ENCODE data around the gene NPW. TPM values are rescaled to one million over a fixed set of nuclear protein-coding genes. Genes with fewer than 3 reads are reported as not detected.
A peak's percentile ranks its signal among the peaks of the same experiment; 100 is the strongest.

Gene NPW
- total and polyA plus RNA-seq, 2 of the 8 experiments (the other 6 are each of a cell fraction or from before 2014, with no cell fraction given), result 4.0 to 10.3 TPM

- no peak overlapping the region for H3K4ac ChIP-seq (replicated peaks; ENCODE audit: insufficient read length, low read depth, low read length)
- peaks cover 7 to 10% of the 10 kb centered on the region in 2 experiments for H4K20me1 ChIP-seq (replicated peaks in 1 of 2; ENCODE audit: control insufficient read depth in 1 of 2, insufficient read depth in 2 of 2, low read length in 2 of 2)
- no peaks in the 10 kb centered on the region for H3K9me3 ChIP-seq (ENCODE audit: insufficient read depth in 2 of 2, low read depth in 1 of 2, low read length in 1 of 2)
- peak overlapping the region; percentile 36 to 77 (median 51); a peak in 7 of 8 replicates for H3K4me3 ChIP-seq (ENCODE audit: extremely low read depth in 1 of 4, insufficient read depth in 2 of 4, low read depth in 3 of 4, low read length in 4 of 4)
- no CpG with 5 or more reads among the region's 25 CpGs for WGBS, 2 experiments (ENCODE audit: extremely low coverage in 1 of 2, insufficient coverage in 1 of 2, insufficient read length in 1 of 2, insufficient replicate concordance in 2 of 2, low coverage in 1 of 2, low lambda C conversion rate in 2 of 2, missing lambda C conversion rate in 1 of 2)
- H3K23me2 ChIP-seq (ENCODE audit: low read depth, low read length), result peaks cover 22% of the 10 kb centered on the region; the same call in 1 of the 2 replicates
- no peak overlapping the region for H2BK20ac ChIP-seq (ENCODE audit: low read length)
- no peak overlapping the region for H2AFZ ChIP-seq (ENCODE audit: low read length)
- H3K4me1 ChIP-seq (replicated peaks in 1 of 4; ENCODE audit: control insufficient read depth in 3 of 4, insufficient read depth in 4 of 4, low read length in 3 of 4), result peaks cover 0 to 31% (median 19%) of the 10 kb centered on the region in 4 experiments; a peak in 6 of 7 replicates
- H3K79me1 ChIP-seq (ENCODE audit: low read depth, low read length), result no peaks in the 10 kb centered on the region
- DNase-seq (ENCODE audit: low read depth in 1 of 2, low spot score in 2 of 2) (no peak), FAIRE-seq (no peak)
- H4K91ac ChIP-seq (replicated peaks; ENCODE audit: insufficient read length, low read length), result no peak overlapping the region
- no peak overlapping the region for H2BK5ac ChIP-seq (ENCODE audit: low read depth, low read length)
- 0 out of 2 replicates have a peak overlapping the region, but pooled peaks have one; percentile 37 for H4K8ac ChIP-seq (ENCODE audit: extremely low read depth, insufficient read depth, low read length)
- no peak overlapping the region for H3K27ac ChIP-seq (ENCODE audit: low read depth, low read length)
- CTCF ChIA-PET (ENCODE audit: partially characterized antibody), result interaction anchor here (1.4 to 6.8 kb wide), 3 partner anchors 8 to 100 kb away, joined by 3 to 55 read pairs (median 5); partner anchors contain the start of gene NOXO1
- H3K4me2 ChIP-seq (ENCODE audit: insufficient read depth in 1 of 2, low read depth in 2 of 2, low read length in 2 of 2), result peak overlapping the region; percentile 83 to 96; a peak in 3 of 4 replicates
- H3K36me3 ChIP-seq (ENCODE audit: control insufficient read depth in 2 of 4, insufficient read depth in 4 of 4, low read length in 3 of 4), result peaks cover 2 to 5% (median 3%) of the 10 kb centered on the region in 4 experiments; a peak in 3 of 8 replicates
- no peak overlapping the region for H2BK120ac ChIP-seq (replicated peaks; ENCODE audit: low read depth, low read length)
- TF ChIP-seq MAFK (IDR thresholded peaks at IDR 0.05; ENCODE audit: low read depth, low read length), result no peak
- no peak for TF ChIP-seq CREB1 (IDR thresholded peaks at IDR 0.05)
- TF ChIP-seq E2F6 (IDR thresholded peaks at IDR 0.05), result no peak
- no peak for TF ChIP-seq NANOG (IDR thresholded peaks at IDR 0.05; ENCODE audit: insufficient read depth, low read depth, low read length, poor library complexity, severe bottlenecking)
- no peak for TF ChIP-seq SP2 (IDR thresholded peaks at IDR 0.05; ENCODE audit: low read length)
- TF ChIP-seq POLR2A (IDR thresholded peaks at IDR 0.05; ENCODE audit: control extremely low read depth in 1 of 2, low read depth in 2 of 2, low read length in 2 of 2), result no peak
- no peak for TF ChIP-seq SIRT6 (IDR thresholded peaks at IDR 0.05; ENCODE audit: low read length)
- TF ChIP-seq TAF7 (optimal IDR thresholded peaks at IDR 0.05; ENCODE audit: borderline replicate concordance, low read depth, low read length), result no peak
- TF ChIP-seq PHF8 (conservative IDR thresholded peaks at IDR 0.05; ENCODE audit: low read depth, low read length), result 0 out of 2 replicates have a peak, but pooled peaks have one; percentile 12
- TF ChIP-seq RAD21 (IDR thresholded peaks at IDR 0.05 in 1 of 2, conservative IDR thresholded peaks at IDR 0.05 in 1 of 2; ENCODE audit: low read depth in 2 of 2, low read length in 2 of 2), result no peak
- peak; percentile 7 for TF ChIP-seq KDM4A (IDR thresholded peaks at IDR 0.05; ENCODE audit: low read depth, low read length, severe bottlenecking)
- H3K9ac ChIP-seq (replicated peaks in 1 of 4; ENCODE audit: extremely low read depth in 1 of 4, low read depth in 3 of 4, low read length in 3 of 4), result no peak overlapping the region
- no peak overlapping the region for H3K56ac ChIP-seq (replicated peaks; ENCODE audit: insufficient read length, low read depth, low read length)
- H2BK15ac ChIP-seq (ENCODE audit: low read length), result no peak overlapping the region
- peaks cover 0 to 3% of the 10 kb centered on the region in 2 experiments; a peak in 1 of 4 replicates for H3K79me2 ChIP-seq (ENCODE audit: control insufficient read depth in 1 of 2, insufficient read depth in 2 of 2, low read length in 2 of 2)
- H3K18ac ChIP-seq (ENCODE audit: extremely low read depth, low read length), result no peak overlapping the region
- H3K14ac ChIP-seq (ENCODE audit: insufficient read length), result no peak overlapping the region
- H2AK5ac ChIP-seq (ENCODE audit: low read depth, low read length), result no peak overlapping the region
- H3K27me3 ChIP-seq (replicated peaks in 1 of 4; ENCODE audit: control insufficient read depth in 3 of 4, extremely low read depth in 1 of 4, insufficient read depth in 3 of 4, low read length in 3 of 4), result peaks cover 4 to 37% (median 24%) of the 10 kb centered on the region in 4 experiments
- no peak overlapping the region for H3K23ac ChIP-seq (ENCODE audit: insufficient read length)
- H4K5ac ChIP-seq (ENCODE audit: insufficient read length, low read depth, low read length), result no peak overlapping the region
- POLR2A ChIA-PET (ENCODE audit: partially characterized antibody), result interaction anchor here (0.6 to 28.2 kb wide), 9 partner anchors 7 to 165 kb away, joined by 3 to 736 read pairs (median 10); partner anchors contain the start of genes GFER, NDUFB10, NOXO1 and RNF151
- H2BK12ac ChIP-seq (ENCODE audit: low read depth, low read length), result no peak overlapping the region
Observed at GRCh38 chr16:1990101-1990350, 29.6 kb upstream of the NPW start.
